HepG2 (cell line): ENCODE results near the gene HES1. TPM values are rescaled to one million over a fixed set of nuclear protein-coding genes. Genes with fewer than 3 reads are reported as not detected.
A peak's percentile ranks its signal among the peaks of the same experiment; 100 is the strongest.

Source experiments
- ARNT2 ChIP-seq: sonication (generic); formaldehyde crosslinking; IDR thresholded peaks from 2 replicates; pipeline ENCODE4 v1.8.0; 2022; ENCODE audit warnings: mild to moderate bottlenecking, low read depth, missing genetic modification reagents, moderate library complexity
- CENPT ChIP-seq: sonication (generic); formaldehyde crosslinking; IDR thresholded peaks from 2 replicates; pipeline ENCODE4 v1.8.0; 2022; ENCODE audit warnings: low read depth, mild to moderate bottlenecking, moderate library complexity, missing genetic modification reagents
- FOSL2 ChIP-seq: sonication (generic); formaldehyde crosslinking; IDR thresholded peaks from 2 replicates; pipeline ENCODE4 v1.4.0; 2020; ENCODE audit warnings: missing genetic modification reagents
- GABPB1 ChIP-seq: IDR thresholded peaks from 2 replicates; pipeline ENCODE4 v1.6.1; 2016; ENCODE audit warnings: mild to moderate bottlenecking, missing genetic modification reagents, moderate library complexity, missing compliant biosample characterization
- LCORL ChIP-seq, 2 experiments: fragments of 450-650 bp in 1 of 2; sonication (generic) in 1 of 2; formaldehyde crosslinking in 1 of 2; IDR thresholded peaks; 2 replicates each; pipeline versions ENCODE4 v1.5.0 to v1.6.1; 2017 to 2020; ENCODE audit warnings: antibody characterized with exemption in 1 of 2, missing genetic modification reagents in 1 of 2
- MYNN ChIP-seq: sonication (generic); formaldehyde crosslinking; IDR thresholded peaks from 2 replicates; pipeline ENCODE4 v1.4.0; 2020; ENCODE audit warnings: mild to moderate bottlenecking, low read depth, missing genetic modification reagents
- NFKBIZ ChIP-seq: IDR thresholded peaks from 2 replicates; pipeline ENCODE4 v1.6.1; 2018; ENCODE audit warnings: missing genetic modification reagents, missing compliant biosample characterization
- RXRB ChIP-seq: IDR thresholded peaks from 2 replicates; pipeline ENCODE4 v1.6.1; 2016; ENCODE audit warnings: borderline replicate concordance, missing genetic modification reagents, missing compliant biosample characterization
- SOX13 ChIP-seq, 3 experiments: fragments of 450-650 bp in 1 of 3; sonication (generic) in 1 of 3; formaldehyde crosslinking in 1 of 3; IDR thresholded peaks in 2 of 3; conservative IDR thresholded peaks in 1 of 3; 2 replicates each; pipeline versions ENCODE4 v1.5.0 to v1.6.1; 2016 to 2020; ENCODE audit warnings: antibody characterized with exemption in 1 of 3, mild to moderate bottlenecking in 1 of 3, missing compliant biosample characterization in 1 of 3, missing genetic modification reagents in 1 of 3, moderate library complexity in 1 of 3
- SSRP1 ChIP-seq: IDR thresholded peaks from 2 replicates; pipeline ENCODE4 v1.6.1; 2016; ENCODE audit warnings: control low read depth
- ZBTB21 ChIP-seq: sonication (generic); formaldehyde crosslinking; IDR thresholded peaks from 2 replicates; pipeline ENCODE4 v1.4.0; 2020; ENCODE audit warnings: missing genetic modification reagents
- ZFP91 ChIP-seq: sonication (generic); formaldehyde crosslinking; IDR thresholded peaks from 2 replicates; pipeline ENCODE4 v1.9.0; 2022; ENCODE audit warnings: missing genetic modification reagents, mild to moderate bottlenecking, borderline replicate concordance
- ZGPAT ChIP-seq: IDR thresholded peaks from 2 replicates; pipeline ENCODE4 v1.6.1; 2016; ENCODE audit warnings: mild to moderate bottlenecking
- ZNF18 ChIP-seq: sonication (generic); formaldehyde crosslinking; IDR thresholded peaks from 2 replicates; pipeline ENCODE4 v1.8.0; 2022; ENCODE audit warnings: mild to moderate bottlenecking, missing genetic modification reagents; ENCODE audit not compliant: insufficient replicate concordance
- ZNF468 ChIP-seq: sonication (generic); formaldehyde crosslinking; IDR thresholded peaks from 2 replicates; pipeline ENCODE4 v1.8.0; 2022; ENCODE audit warnings: mild to moderate bottlenecking, moderate library complexity, missing genetic modification reagents
- ZNF484 ChIP-seq: sonication (generic); formaldehyde crosslinking; IDR thresholded peaks from 2 replicates; pipeline ENCODE4 v1.5.1; 2020; ENCODE audit warnings: mild to moderate bottlenecking, low read depth, missing genetic modification reagents, borderline replicate concordance
- polyA plus RNA-seq, 8 experiments: library from polyadenylated mRNA; depleted of rRNA in 3 of 8; stranded (reverse) in 7 of 8; unstranded in 1 of 8; fragments of >200 nt; fragmentation: Illumina TruSeq in 4 of 8; extraction: Trizol in 4 of 8; gene quantifications; 2 replicates each; pipeline versions ENCODE4 v1.2.1 to v1.2.3, GENCODE V29; 2011 to 2016; ENCODE audit warnings: low read depth in 4 of 8, missing spikeins in 1 of 8, mixed read lengths in 1 of 8; ENCODE audit not compliant: insufficient read depth in 1 of 8
- total RNA-seq, 5 experiments: library from RNA; depleted of rRNA; stranded (reverse); fragments of >200 nt; fragmentation: Illumina TruSeq; extraction: Trizol; gene quantifications; 2 replicates each; pipeline ENCODE4 v1.2.3, GENCODE V29; 2016; ENCODE audit warnings: low read depth in 1 of 5
- TF ChIP-seq, protein P1 (sequence below): sonication (generic); formaldehyde crosslinking; IDR thresholded peaks from 2 replicates; pipeline ENCODE4 v1.8.0; 2022; ENCODE audit warnings: missing genetic modification reagents, low read depth, mild to moderate bottlenecking, borderline replicate concordance
- TF ChIP-seq, protein P2 (sequence below): sonication (generic); formaldehyde crosslinking; IDR thresholded peaks from 2 replicates; pipeline ENCODE4 v1.4.0; 2020; ENCODE audit warnings: missing genetic modification reagents
- TF ChIP-seq, protein P3 (sequence below): fragments of 450-650 bp; IDR thresholded peaks from 2 replicates; pipeline ENCODE4 v1.6.1; 2016

Gene HES1
- total and polyA plus RNA-seq, 2 of the 13 experiments (the other 11 are each of a cell fraction or from before 2014, with no cell fraction given), result 15.4 to 19.8 TPM

GRCh38 chr3:194089357-194090177 is 46.4 kb upstream of the HES1 start (continued):
- TF ChIP-seq MYNN (CRISPR knock-in tag), result no peak
- TF ChIP-seq CENPT, result no peak
- TF ChIP-seq FOSL2 (CRISPR knock-in tag), result peak; percentile 96
- TF ChIP-seq LCORL (IDR thresholded peaks at IDR 0.05), result no peak
- peak; percentile 84 for TF ChIP-seq LCORL (CRISPR knock-in tag; IDR thresholded peaks at IDR 0.05)
- peak; percentile 55 for TF ChIP-seq ZGPAT (CRISPR knock-in tag)
- TF ChIP-seq ZFP91 (CRISPR knock-in tag), result 0 out of 2 replicates have a peak, but pooled peaks have one; percentile 45
- TF ChIP-seq, protein P1, sequence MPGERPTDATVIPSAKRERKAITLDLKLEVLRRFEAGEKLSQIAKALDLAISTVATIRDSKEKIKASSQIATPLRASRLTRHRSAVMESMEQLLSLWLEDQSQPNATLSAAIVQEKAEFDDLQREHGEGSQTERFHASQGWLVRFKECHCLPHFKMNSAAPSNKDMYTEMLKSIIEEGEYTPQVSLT, result no peak
- TF ChIP-seq ARNT2 (CRISPR knock-in tag), result peak; percentile 70; the same call in 1 of the 2 replicates
- peak; percentile 64 for TF ChIP-seq GABPB1
- peak; percentile 67 for TF ChIP-seq ZBTB21 (CRISPR knock-in tag)
- no peak for TF ChIP-seq ZNF468 (CRISPR knock-in tag)
- TF ChIP-seq SSRP1, result 0 out of 2 replicates have a peak, but pooled peaks have one; percentile 23
- no peak for TF ChIP-seq SOX13 (IDR thresholded peaks at IDR 0.05)
- 0 out of 4 replicates have a peak, but pooled peaks of 1 of the 2 experiments have one; percentile 24 for TF ChIP-seq SOX13 (CRISPR knock-in tag; conservative IDR thresholded peaks at IDR 0.05 in 1 of 2, IDR thresholded peaks at IDR 0.05 in 1 of 2)
- TF ChIP-seq, protein P2, sequence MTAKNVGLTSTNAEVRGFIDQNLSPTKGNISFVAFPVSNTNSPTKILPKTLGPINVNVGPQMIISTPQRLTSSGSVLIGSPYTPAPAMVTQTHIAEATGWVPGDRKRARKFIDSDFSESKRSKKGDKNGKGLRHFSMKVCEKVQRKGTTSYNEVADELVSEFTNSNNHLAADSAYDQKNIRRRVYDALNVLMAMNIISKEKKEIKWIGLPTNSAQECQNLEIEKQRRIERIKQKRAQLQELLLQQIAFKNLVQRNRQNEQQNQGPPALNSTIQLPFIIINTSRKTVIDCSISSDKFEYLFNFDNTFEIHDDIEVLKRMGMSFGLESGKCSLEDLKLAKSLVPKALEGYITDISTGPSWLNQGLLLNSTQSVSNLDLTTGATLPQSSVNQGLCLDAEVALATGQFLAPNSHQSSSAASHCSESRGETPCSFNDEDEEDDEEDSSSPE (CRISPR knock-in tag), result peak; percentile 45; the same call in 1 of the 2 replicates
- TF ChIP-seq RXRB (CRISPR knock-in tag), result peak; percentile 51; the same call in 1 of the 2 replicates
- no peak for TF ChIP-seq ZNF18
- 0 out of 2 replicates have a peak, but pooled peaks have one; percentile 62 for TF ChIP-seq NFKBIZ (CRISPR knock-in tag)
- TF ChIP-seq ZNF484 (CRISPR knock-in tag), result no peak
- TF ChIP-seq, protein P3, sequence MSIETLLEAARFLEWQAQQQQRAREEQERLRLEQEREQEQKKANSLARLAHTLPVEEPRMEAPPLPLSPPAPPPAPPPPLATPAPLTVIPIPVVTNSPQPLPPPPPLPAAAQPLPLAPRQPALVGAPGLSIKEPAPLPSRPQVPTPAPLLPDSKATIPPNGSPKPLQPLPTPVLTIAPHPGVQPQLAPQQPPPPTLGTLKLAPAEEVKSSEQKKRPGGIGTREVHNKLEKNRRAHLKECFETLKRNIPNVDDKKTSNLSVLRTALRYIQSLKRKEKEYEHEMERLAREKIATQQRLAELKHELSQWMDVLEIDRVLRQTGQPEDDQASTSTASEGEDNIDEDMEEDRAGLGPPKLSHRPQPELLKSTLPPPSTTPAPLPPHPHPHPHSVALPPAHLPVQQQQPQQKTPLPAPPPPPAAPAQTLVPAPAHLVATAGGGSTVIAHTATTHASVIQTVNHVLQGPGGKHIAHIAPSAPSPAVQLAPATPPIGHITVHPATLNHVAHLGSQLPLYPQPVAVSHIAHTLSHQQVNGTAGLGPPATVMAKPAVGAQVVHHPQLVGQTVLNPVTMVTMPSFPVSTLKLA, result no peak
